GM10847 (cell line): Measurements from ENCODE around the gene KCNG3.

Source experiments
- POLR2A ChIP-seq: IDR thresholded peaks from 2 replicates; pipeline ENCODE4 v1.6.1; 2011; ENCODE audit not compliant: insufficient read length; ENCODE audit errors: extremely low read depth

KCNG3 gene

GRCh38 chr2:42450136-42450535, 43.6 kb downstream of the KCNG3 start:
- no peak for TF ChIP-seq POLR2A

DNA sequence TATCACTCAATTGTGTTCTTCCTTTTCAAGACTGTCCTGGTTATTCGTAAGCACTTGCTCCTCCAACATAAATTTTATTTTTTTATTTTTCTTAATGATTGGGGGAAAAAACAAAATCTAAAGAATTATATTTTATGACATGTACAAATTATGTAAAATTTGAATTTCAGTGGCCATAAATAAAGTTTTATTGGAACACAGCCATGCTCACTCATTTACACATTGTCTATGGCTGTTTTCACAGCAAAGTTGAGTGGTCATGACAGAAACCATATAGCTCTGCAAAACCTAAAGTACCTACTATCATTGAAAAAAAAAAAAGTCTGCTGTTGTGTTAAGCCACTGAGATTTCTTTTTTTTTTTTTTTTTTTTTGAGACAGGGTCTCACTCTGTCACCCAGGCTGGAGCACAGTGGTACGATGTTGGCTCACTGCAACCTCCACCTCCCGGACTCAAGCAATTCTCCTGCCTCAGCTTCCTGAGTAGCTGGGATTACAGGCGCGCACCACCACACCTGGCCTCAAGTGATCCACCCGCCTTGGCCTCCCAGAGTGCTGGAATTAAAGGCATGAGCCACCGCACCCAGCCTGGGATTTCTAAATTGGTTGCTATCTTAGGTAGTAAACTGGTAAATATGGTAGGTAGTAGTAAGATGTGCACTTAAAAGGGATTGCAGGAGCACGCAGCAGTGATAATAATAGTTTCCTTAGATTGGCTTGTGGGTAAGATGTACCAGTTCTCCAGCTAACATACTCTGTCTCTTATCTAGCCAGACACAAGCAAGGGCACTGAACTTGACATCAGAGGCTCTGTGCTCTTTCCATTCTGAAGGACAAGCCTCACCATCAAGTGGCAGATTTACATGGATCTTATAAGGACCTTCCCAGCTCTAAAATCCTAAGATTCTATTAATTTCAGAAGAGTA, 44.4 kb downstream of the KCNG3 start:
- TF ChIP-seq POLR2A, result no peak

DNA sequence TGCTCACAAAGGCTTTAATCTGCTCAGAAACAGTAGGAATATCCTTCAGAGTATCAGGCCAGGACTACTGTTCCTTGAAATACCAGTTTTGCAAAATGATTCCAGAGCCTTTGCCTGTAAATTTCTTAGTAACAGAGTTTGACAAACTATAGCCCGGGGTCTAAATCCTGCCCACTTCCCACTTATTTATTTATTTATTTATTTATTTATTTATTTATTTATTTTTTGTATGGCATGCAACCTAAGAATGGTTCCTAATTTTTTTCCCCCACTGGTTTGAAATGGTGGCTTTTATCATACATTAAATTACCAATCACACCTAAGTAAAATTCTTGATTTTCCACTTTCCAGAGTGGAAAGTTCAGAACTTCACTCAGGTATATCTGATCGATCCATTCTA, 45.6 kb downstream of the KCNG3 start:
- TF ChIP-seq POLR2A, result no peak

DNA sequence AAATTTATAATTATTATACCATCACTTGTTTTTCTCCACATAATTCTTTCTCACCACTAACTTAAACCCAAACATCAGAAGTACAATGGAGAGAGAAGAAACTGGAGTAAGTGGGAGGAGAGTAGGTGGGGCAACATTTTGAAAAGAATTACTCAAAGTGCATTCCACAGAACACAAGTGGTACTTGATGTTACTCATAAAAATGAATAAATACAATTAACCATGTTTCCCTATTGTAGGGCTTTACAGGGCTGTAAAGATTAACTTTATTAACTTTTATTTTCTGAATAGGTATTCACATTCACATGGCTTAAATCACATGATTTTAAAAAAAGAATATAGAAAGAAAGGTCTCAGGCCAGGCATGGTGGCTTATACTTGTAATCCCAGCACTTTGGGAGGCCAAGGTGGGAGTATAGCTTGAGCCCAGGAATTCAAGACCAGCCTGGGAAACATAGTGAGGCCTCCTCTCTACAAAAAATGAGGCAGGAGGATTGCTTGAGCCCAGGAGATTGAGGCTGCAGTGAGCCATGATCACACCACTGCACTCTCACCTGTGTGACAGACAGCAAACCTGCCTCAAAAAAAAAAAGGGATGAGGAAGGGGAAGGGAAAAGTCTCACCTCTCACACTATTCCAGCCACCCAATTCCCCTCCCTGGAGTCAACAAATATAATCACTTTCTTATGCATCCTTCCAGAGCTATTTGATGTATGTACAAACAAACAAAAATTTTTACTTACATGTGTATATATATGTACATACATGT, 47.1 kb downstream of the KCNG3 start:
- no peak for TF ChIP-seq POLR2A

DNA sequence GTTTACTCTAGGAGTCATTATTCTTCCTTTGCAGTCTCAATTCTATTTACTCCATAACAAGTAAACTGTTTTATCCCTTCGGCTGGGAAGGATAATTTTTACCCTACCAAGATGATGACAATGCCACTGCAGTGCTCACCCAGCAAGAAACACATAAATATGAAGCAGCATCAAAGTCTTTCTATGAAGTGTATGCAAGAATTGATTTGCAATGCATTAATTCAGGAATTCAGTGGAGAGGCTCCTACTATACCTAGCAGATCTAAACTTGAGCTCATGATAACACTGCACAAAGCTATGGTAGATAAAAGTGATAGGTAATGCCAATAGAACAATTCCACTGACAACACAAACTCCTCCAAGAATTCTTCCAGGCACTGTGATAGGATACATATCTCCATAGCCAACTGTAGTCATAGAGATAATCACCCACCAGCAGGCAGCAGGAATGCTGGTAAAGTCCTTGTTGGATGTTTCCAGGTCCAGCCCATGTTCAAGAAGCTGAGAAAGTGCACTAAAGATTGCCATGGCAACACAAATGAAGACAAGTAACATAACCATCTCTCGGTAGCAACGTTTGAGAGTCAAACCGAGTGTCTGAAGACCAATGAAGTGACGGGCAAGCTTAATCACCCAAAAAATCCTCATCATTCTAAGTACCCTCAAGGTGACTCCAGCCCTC, 49.9 kb downstream of the KCNG3 start:
- no peak for TF ChIP-seq POLR2A

- TF ChIP-seq POLR2A, result no peak
Measured at GRCh38 chr2:42442774-42443173, 51.0 kb downstream of the KCNG3 start.

DNA sequence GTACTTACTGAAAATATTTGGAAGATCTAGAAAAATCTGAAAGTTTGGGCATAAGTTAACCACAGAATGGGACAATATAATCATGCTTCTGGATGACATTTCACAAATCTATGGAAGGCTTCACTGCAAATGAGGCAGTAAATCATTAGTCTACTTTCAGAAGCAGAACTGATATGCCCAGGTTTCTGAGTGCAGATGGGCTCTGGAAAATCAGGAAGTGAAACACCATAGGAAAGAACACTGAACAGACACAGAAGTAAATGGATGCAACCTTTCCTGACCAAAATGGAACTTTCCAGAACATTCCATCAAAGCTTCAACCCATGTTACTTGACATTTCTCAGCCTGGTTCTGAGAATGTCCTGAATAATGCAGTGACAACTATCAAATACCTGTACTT, 55.1 kb downstream of the KCNG3 start:
- no peak for TF ChIP-seq POLR2A

GRCh38 chr2:42436370-42436769, 57.4 kb downstream of the KCNG3 start:
- TF ChIP-seq POLR2A, result no peak

GRCh38 chr2:42435628-42436027, 58.2 kb downstream of the KCNG3 start:
- TF ChIP-seq POLR2A, result no peak

- no peak for TF ChIP-seq POLR2A
Measured at GRCh38 chr2:42430188-42430587, 63.6 kb downstream of the KCNG3 start.

DNA sequence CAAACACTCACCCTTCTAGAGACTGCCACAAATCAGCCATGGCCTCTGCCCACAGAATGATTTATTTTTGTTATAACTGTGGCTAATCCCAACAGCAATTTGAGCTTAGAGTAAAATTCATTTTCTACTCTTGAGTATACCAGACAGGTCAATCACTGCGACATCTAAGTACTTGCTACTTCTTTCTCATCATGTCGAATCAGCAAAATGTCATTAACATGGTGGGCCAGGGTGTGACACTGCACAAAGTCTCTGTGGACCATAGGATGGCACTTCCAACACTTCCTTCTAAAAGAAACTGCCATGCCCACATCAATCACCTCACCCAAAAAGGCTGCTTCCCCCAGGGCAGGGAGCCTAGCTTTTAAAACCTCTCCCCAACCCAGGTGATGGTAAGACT, 64.4 kb downstream of the KCNG3 start:
- TF ChIP-seq POLR2A, result no peak

- no peak for TF ChIP-seq POLR2A
Measured at GRCh38 chr2:42425697-42426096, 68.1 kb downstream of the KCNG3 start.

DNA sequence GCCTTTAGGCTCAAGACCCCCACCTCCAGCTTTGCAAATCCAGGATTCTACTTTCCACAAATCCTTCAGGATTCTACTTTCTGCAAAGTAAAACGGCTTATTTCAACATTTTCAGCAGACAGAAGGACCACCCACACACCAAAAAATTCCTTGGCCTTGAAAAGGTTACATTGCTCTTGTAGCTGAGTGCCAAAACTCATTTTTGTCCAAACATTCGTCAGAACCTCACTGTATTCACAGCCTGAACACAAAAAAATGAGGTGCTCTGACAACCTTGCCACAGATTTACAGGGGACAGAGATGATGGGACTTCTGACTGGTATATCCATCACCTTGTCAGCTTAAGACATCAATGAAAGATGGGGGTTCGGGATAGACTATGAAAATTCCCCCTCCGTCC, 69.7 kb downstream of the KCNG3 start:
- TF ChIP-seq POLR2A, result no peak

DNA sequence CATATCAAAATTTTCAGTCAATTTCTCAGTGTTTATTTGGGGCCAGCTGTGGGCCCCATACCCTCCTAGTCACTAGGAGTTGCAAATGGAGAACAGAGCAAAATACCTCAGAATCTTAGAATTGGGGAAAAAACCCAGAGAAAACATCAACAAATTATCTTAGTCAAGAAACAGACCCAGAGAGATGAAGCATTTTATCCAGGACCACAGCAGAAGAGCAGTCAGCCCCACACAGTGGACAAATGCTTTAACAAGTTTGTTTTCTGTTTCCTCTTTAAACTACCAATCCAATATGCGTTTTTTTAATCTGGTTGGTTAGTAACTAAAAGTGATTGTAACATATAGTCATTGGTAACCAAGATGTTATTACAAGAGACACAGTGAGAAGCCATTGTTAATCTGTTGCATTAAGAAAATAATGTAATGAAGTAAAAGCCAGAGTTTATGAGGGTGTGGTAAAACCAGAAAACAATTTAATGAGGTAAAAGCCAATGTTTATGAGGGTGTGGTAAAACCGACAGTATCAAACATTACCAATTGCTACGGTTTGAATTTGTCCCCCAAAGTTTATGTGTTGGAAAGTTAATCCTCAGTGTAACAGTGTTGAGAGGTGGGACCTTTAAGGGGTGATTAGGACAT, 72.1 kb downstream of the KCNG3 start:
- no peak for TF ChIP-seq POLR2A

DNA sequence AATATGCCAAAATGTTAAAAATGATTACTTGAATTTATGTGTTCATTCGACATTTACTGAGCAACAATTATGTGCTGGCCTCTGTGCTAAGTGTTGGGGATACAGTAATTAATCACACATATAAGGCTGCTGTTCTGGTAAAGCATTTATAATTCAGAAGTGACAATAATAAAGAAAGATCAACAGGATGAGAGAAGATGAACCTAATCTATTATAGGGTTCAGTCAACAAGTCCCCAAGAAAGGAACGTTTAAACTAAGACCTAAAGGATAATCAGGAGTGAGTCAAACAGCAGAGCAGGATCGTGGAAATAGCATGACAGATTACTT, 72.7 kb downstream of the KCNG3 start:
- no peak for TF ChIP-seq POLR2A
